ENCODE data around the gene LRBA. TPM values are rescaled to one million over a fixed set of nuclear protein-coding genes. Genes with fewer than 3 reads are reported as not detected.

The LRBA gene
- total RNA-seq, 1 experiment from 2014 or later: 77.4 TPM

DNA sequence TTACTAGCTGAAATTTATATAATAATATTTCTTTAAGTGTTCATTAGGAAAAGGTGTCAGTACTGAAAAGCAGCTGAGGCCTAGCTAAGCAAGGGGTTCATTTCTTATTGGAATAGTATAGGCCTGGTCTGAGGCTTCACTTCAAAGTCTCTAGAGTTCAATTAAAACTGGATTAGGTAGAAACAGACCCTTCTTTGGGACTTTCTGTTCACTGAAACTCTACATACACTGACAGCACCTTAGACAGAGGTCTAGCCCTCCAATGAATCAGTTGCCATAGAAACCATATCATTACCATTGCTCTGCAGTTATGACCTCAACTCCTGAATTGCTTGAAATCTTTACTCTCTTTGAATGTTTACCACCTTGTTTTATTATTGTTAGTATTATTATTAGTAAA is 519.5 kb downstream of the LRBA start:
- Histone ChIP-seq H3K4me3 (no peak overlapping the region), H3K27ac (no peak overlapping the region), H3K9me2 (ENCODE audit: insufficient read depth) (no peaks in the 10 kb centered on the region), H3F3A (ENCODE audit: insufficient read depth, low read depth) (no peaks in the 10 kb centered on the region), H3K9me3 (ENCODE audit: insufficient read depth, low read depth) (no peaks in the 10 kb centered on the region), H3K27me3 (ENCODE audit: insufficient read depth, low read depth) (no peaks in the 10 kb centered on the region), H2AFZ (no peak overlapping the region), H3K4me1 (replicated peaks; ENCODE audit: insufficient read depth) (no peaks in the 10 kb centered on the region), H3K4me2 (no peak overlapping the region), H3K79me2 (ENCODE audit: low read depth) (no peaks in the 10 kb centered on the region), H4K20me1 (ENCODE audit: insufficient read depth) (no peaks in the 10 kb centered on the region), H3K36me3 (ENCODE audit: low read depth) (no peaks in the 10 kb centered on the region)
- TF ChIP-seq EZH2 (IDR thresholded peaks at IDR 0.05; ENCODE audit: low read depth): no peak
- TF ChIP-seq, protein P1, sequence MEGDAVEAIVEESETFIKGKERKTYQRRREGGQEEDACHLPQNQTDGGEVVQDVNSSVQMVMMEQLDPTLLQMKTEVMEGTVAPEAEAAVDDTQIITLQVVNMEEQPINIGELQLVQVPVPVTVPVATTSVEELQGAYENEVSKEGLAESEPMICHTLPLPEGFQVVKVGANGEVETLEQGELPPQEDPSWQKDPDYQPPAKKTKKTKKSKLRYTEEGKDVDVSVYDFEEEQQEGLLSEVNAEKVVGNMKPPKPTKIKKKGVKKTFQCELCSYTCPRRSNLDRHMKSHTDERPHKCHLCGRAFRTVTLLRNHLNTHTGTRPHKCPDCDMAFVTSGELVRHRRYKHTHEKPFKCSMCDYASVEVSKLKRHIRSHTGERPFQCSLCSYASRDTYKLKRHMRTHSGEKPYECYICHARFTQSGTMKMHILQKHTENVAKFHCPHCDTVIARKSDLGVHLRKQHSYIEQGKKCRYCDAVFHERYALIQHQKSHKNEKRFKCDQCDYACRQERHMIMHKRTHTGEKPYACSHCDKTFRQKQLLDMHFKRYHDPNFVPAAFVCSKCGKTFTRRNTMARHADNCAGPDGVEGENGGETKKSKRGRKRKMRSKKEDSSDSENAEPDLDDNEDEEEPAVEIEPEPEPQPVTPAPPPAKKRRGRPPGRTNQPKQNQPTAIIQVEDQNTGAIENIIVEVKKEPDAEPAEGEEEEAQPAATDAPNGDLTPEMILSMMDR (conservative IDR thresholded peaks at IDR 0.05): no peak
- no peak for DNase-seq
- BruUV-seq (replicated peaks): no TSS peak
- ChIA-PET CTCF (no interaction called here), POLR2A (ENCODE audit: unreplicated experiment) (no interaction called here)
- intact Hi-C loops (cut with micrococcal nuclease; ENCODE audit: unreplicated experiment): no loop called here

DNA sequence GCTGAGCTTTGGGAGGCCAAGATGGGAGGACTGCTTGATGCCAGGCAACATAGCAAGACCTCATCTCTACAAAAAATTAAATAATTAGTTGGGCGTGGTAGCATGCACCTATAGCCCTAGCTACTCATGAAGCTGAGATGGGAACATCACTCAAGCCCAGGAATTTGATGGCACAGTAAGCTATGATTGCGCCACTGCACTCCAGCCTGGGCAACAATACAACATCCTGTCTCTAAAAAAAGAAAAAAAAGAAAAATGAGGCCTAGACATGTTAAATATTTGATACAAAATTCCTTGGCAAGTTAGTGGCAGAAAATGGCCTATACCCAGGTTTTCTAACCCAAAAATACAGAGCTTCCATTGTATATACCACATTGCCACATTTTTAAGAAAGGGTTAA is 521.2 kb downstream of the LRBA start:
- intact Hi-C loops (cut with micrococcal nuclease; ENCODE audit: unreplicated experiment): no loop called here
- Histone ChIP-seq H4K20me1 (ENCODE audit: insufficient read depth) (no peaks in the 10 kb centered on the region), H2AFZ (no peak overlapping the region), H3K4me2 (no peak overlapping the region), H3K79me2 (ENCODE audit: low read depth) (no peaks in the 10 kb centered on the region), H3K27ac (no peak overlapping the region), H3K9me2 (ENCODE audit: insufficient read depth) (no peaks in the 10 kb centered on the region), H3K4me1 (replicated peaks; ENCODE audit: insufficient read depth) (no peaks in the 10 kb centered on the region), H3K36me3 (ENCODE audit: low read depth) (no peaks in the 10 kb centered on the region), H3K27me3 (ENCODE audit: insufficient read depth, low read depth) (no peaks in the 10 kb centered on the region), H3K4me3 (no peak overlapping the region), H3F3A (ENCODE audit: insufficient read depth, low read depth) (no peaks in the 10 kb centered on the region), H3K9me3 (ENCODE audit: insufficient read depth, low read depth) (no peaks in the 10 kb centered on the region)
- TF ChIP-seq, protein P1 (conservative IDR thresholded peaks at IDR 0.05): no peak
- no peak for TF ChIP-seq EZH2 (IDR thresholded peaks at IDR 0.05; ENCODE audit: low read depth)
- CTCF ChIA-PET: interaction anchor here (0.6 kb wide), 1 partner anchor 72 kb away, joined by 3 read pairs; no protein-coding TSS in a partner anchor
- BruUV-seq (replicated peaks): no TSS peak
- POLR2A ChIA-PET (ENCODE audit: unreplicated experiment): no interaction called here
- DNase-seq: no peak

DNA sequence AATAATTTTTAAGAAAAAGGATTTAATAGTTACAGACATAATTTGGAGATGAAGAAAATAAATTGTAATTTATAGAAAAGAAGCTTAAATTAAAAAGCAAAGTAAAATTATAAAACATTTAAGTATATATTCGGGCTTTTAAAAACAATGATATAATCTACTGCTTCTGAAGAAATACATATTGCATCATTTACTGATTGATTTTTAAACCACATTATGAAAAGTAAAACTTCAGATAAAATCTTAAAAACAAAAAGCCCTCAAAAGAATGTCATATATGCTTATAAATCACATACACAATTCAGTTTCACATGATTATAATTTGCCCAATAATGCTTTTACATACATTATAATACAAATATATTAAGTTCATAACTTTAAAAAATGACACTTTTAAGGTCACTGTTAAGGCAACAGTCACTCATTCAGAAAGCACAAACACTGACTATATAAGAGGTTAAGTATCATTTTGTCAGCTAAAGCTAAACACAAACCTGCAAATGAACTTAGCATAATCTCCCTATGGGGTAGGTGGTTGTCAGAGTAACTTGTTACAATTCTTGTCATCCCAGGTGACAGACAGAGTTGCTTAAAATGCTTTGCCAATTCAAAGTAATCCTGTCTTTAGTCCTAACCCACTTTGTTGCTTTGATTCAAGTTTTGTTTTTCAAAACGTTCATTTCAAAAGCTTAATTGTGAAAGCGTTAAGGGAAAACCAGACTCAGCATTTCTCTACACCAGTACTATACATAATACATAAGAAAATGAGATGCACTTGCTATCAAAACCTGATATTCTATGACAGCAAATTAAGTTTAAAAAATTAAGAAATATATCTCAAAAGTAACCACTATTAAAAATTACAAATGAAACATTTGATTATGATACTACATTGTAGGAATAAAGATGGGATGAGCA is 523.7 kb downstream of the LRBA start:
- TF ChIP-seq EZH2 (IDR thresholded peaks at IDR 0.05; ENCODE audit: low read depth): no peak
- Histone ChIP-seq H3K9me3 (ENCODE audit: insufficient read depth, low read depth) (no peaks in the 10 kb centered on the region), H3K36me3 (ENCODE audit: low read depth) (no peaks in the 10 kb centered on the region), H3K9me2 (ENCODE audit: insufficient read depth) (no peaks in the 10 kb centered on the region), H2AFZ (no peak overlapping the region), H3F3A (ENCODE audit: insufficient read depth, low read depth) (no peaks in the 10 kb centered on the region), H3K27me3 (ENCODE audit: insufficient read depth, low read depth) (no peaks in the 10 kb centered on the region), H3K4me3 (no peak overlapping the region), H3K27ac (no peak overlapping the region), H4K20me1 (ENCODE audit: insufficient read depth) (no peaks in the 10 kb centered on the region), H3K4me2 (no peak overlapping the region), H3K79me2 (ENCODE audit: low read depth) (no peaks in the 10 kb centered on the region), H3K4me1 (replicated peaks; ENCODE audit: insufficient read depth) (no peaks in the 10 kb centered on the region)
- POLR2A ChIA-PET (ENCODE audit: unreplicated experiment): no interaction called here
- CTCF ChIA-PET: no interaction called here
- intact Hi-C loops (cut with micrococcal nuclease; ENCODE audit: unreplicated experiment): no loop called here
- DNase-seq: no peak
- BruUV-seq (replicated peaks): no TSS peak

Measured in PC-9 (cell line).